Astrocyte (in vitro differentiated cells and primary cell): ENCODE measurements around the gene NAT9.

ENCODE experiments used
- CTCF ChIP-seq: IDR thresholded peaks from 2 replicates; pipeline ENCODE4 v1.5.1; 2011; ENCODE audit warnings: low read depth, mild to moderate bottlenecking, inconsistent platforms, low read length, moderate library complexity; ENCODE audit not compliant: insufficient read depth
- EZH2 ChIP-seq: IDR thresholded peaks from 2 replicates; pipeline ENCODE4 v1.6.1; 2012; ENCODE audit warnings: mild to moderate bottlenecking, low read length, inconsistent platforms; ENCODE audit not compliant: insufficient read depth

- TF ChIP-seq CTCF: no peak
- TF ChIP-seq EZH2: no peak
These were observed 20.1 kb upstream of the NAT9 start for GRCh38 chr17:74796211-74796610.
